ENCODE results near the gene C17orf100. TPM values are rescaled to one million over a fixed set of nuclear protein-coding genes. Genes with fewer than 3 reads are reported as not detected.
A peak's percentile ranks its signal among the peaks of the same experiment; 100 is the strongest.

Gene C17orf100
- total and polyA plus RNA-seq, 2 of the 13 experiments (the other 11 are each of a cell fraction or from before 2014, with no cell fraction given): 3.6 to 8.7 TPM

DNA sequence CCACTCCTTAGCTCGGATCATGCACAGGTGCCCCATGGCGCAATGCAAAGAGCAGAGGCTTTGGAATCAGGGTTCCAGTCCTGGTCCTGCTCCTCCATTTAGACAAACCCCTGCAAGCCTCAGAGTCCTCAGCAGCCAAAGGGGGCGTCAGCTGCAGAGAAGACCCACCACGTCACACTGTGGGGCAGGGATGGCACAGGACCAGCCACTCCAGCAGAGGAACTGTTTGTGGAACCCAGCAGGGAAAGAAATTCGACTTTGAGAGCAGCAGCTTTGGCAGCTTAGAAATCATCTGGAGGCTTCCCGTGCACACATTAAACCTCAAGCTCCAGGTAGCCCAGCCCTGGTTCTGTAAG is 25.2 kb downstream of the C17orf100 start (continued):
- TF ChIP-seq, protein P1, sequence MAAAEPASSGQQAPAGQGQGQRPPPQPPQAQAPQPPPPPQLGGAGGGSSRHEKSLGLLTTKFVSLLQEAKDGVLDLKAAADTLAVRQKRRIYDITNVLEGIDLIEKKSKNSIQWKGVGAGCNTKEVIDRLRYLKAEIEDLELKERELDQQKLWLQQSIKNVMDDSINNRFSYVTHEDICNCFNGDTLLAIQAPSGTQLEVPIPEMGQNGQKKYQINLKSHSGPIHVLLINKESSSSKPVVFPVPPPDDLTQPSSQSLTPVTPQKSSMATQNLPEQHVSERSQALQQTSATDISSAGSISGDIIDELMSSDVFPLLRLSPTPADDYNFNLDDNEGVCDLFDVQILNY (CRISPR knock-in tag; conservative IDR thresholded peaks at IDR 0.05): no peak
- TF ChIP-seq NCOA1 (CRISPR knock-in tag; IDR thresholded peaks at IDR 0.05) (no peak), ZNF17 (CRISPR knock-in tag; IDR thresholded peaks at IDR 0.05) (no peak), KDM5B (CRISPR knock-in tag; IDR thresholded peaks at IDR 0.05; ENCODE audit: borderline replicate concordance) (peak; percentile 59; the same call in 1 of the 2 replicates), ZNF441 (CRISPR knock-in tag; IDR thresholded peaks at IDR 0.05; ENCODE audit: borderline replicate concordance) (no peak)

- DNase-seq (ENCODE audit: low spot score) (peak; percentile 27), ATAC-seq (peak; percentile 69)
- TF ChIP-seq, protein P2, sequence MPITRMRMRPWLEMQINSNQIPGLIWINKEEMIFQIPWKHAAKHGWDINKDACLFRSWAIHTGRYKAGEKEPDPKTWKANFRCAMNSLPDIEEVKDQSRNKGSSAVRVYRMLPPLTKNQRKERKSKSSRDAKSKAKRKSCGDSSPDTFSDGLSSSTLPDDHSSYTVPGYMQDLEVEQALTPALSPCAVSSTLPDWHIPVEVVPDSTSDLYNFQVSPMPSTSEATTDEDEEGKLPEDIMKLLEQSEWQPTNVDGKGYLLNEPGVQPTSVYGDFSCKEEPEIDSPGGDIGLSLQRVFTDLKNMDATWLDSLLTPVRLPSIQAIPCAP (CRISPR knock-in tag; IDR thresholded peaks at IDR 0.05; ENCODE audit: low read depth): no peak
- no peak for TF ChIP-seq JUND (CRISPR knock-in tag; IDR thresholded peaks at IDR 0.05)
- TF ChIP-seq DNMT3B (CRISPR knock-in tag; conservative IDR thresholded peaks at IDR 0.05): no peak
- no peak for TF ChIP-seq ZNF232 (CRISPR knock-in tag; IDR thresholded peaks at IDR 0.05; ENCODE audit: borderline replicate concordance)
- TF ChIP-seq THAP9 (CRISPR knock-in tag; IDR thresholded peaks at IDR 0.05; ENCODE audit: borderline replicate concordance): no peak
- 0 out of 2 replicates have a peak, but pooled peaks have one; percentile 25 for TF ChIP-seq THRA (CRISPR knock-in tag; IDR thresholded peaks at IDR 0.05; ENCODE audit: borderline replicate concordance)
- TF ChIP-seq MEIS2 (CRISPR knock-in tag; IDR thresholded peaks at IDR 0.05): no peak
- TF ChIP-seq HNRNPLL (IDR thresholded peaks at IDR 0.05; ENCODE audit: low read depth, low read length, poor library complexity, severe bottlenecking): no peak
- TF ChIP-seq KDM1A (CRISPR knock-in tag; IDR thresholded peaks at IDR 0.05): no peak
- TF ChIP-seq IKZF5 (CRISPR knock-in tag; IDR thresholded peaks at IDR 0.05): 0 out of 2 replicates have a peak, but pooled peaks have one; percentile 13
These were observed 25.7 kb downstream of the C17orf100 start for GRCh38 chr17:6677158-6677831.

More at GRCh38 chr17:6677158-6677831, 25.7 kb downstream of the C17orf100 start:
- BruUV-seq (replicated peaks): no TSS peak
- peak overlapping the region; percentile 49 for H3K27ac ChIP-seq (ENCODE audit: extremely low read length, insufficient read depth, low read length)
- peak overlapping the region; percentile 72 for H2AFZ ChIP-seq (ENCODE audit: low read length)
- H3K36me3 ChIP-seq (replicated peaks in 1 of 2; ENCODE audit: control insufficient read depth in 1 of 2, insufficient read depth in 2 of 2, low read length in 2 of 2): no peaks in the 10 kb centered on the region
- POLR2A ChIA-PET: interaction anchor here (0.8 to 5.0 kb wide), 14 partner anchors 8 to 359 kb away, joined by 3 to 119 read pairs (median 4); partner anchors contain the start of genes C17orf100, MED31, SLC13A5 and SLC16A13
- H3K4me2 ChIP-seq (ENCODE audit: low read depth, low read length): peak overlapping the region; percentile 89
- intact Hi-C loops (cut with micrococcal nuclease; ENCODE audit: unreplicated experiment): no loop called here
- in situ Hi-C loops (cut with HindIII; ENCODE audit: extremely low pct_ligation_motif_present, low pct_unique_long_range_greater_than_20kb): no loop called here
- H3K79me2 ChIP-seq (ENCODE audit: insufficient read depth, low read length): no peaks in the 10 kb centered on the region
- CTCF ChIA-PET (ENCODE audit: low intra/inter-chr PET ratio, low total read pairs): interaction anchor here (1.1 kb wide), 1 partner anchor 35 kb away, joined by 3 read pairs; the partner anchor contains the start of gene SLC13A5
- FAIRE-seq: peak; percentile 54
- peak overlapping the region; percentile 33 to 64 (median 43); a peak in 5 of 6 replicates for H3K4me3 ChIP-seq (replicated peaks in 1 of 3; ENCODE audit: insufficient read depth in 1 of 3, low read depth in 2 of 3, low read length in 3 of 3)
- no peaks in the 10 kb centered on the region for H4K20me1 ChIP-seq (ENCODE audit: insufficient read depth, low read length)
- WGBS (ENCODE audit: low lambda C conversion rate): 40% methylated on average over 2 of the region's 16 CpGs
- peaks cover 72% of the 10 kb centered on the region for H3K4me1 ChIP-seq (ENCODE audit: insufficient read depth, low read length)
- peak overlapping the region; percentile 57 for H3K9ac ChIP-seq (ENCODE audit: insufficient read depth, low read depth, low read length)
- no peaks in the 10 kb centered on the region; a peak in 1 of 5 replicates for H3K27me3 ChIP-seq (ENCODE audit: control insufficient read depth in 1 of 2, insufficient read depth in 2 of 2, low read length in 2 of 2)
- H3K9me3 ChIP-seq (ENCODE audit: low read length): no peaks in the 10 kb centered on the region
